ENCODE measurements around the gene VWC2L.

VWC2L gene

GRCh38 chr2:214579035-214579434, 168.2 kb downstream of the VWC2L start:
- DNase-seq (ENCODE audit: low read depth in 2 of 3, low spot score in 1 of 3), result no peak

GRCh38 chr2:214587442-214587841, 176.6 kb downstream of the VWC2L start:
- DNase-seq (ENCODE audit: low read depth in 2 of 3, low spot score in 1 of 3), result no peak

- DNase-seq (ENCODE audit: low read depth in 2 of 3, low spot score in 1 of 3), result no peak
Measured at GRCh38 chr2:214591366-214591765, 180.5 kb downstream of the VWC2L start.

- DNase-seq (ENCODE audit: low read depth in 2 of 3, low spot score in 1 of 3), result no peak
Measured at GRCh38 chr2:214592011-214592410, 181.2 kb downstream of the VWC2L start.

- DNase-seq (ENCODE audit: low read depth in 2 of 3, low spot score in 1 of 3), result no peak
Measured at GRCh38 chr2:214593727-214594126, 182.9 kb downstream of the VWC2L start.

- DNase-seq (ENCODE audit: low read depth in 2 of 3, low spot score in 1 of 3), result no peak
Measured at GRCh38 chr2:214601852-214602633, 191.2 kb downstream of the VWC2L start.

GRCh38 chr2:214604861-214605260, 194.0 kb downstream of the VWC2L start:
- no peak for DNase-seq (ENCODE audit: low read depth in 2 of 3, low spot score in 1 of 3)

GRCh38 chr2:214607051-214607450, 196.2 kb downstream of the VWC2L start:
- no peak for DNase-seq (ENCODE audit: low read depth in 2 of 3, low spot score in 1 of 3)

GRCh38 chr2:214611015-214611414, 200.2 kb downstream of the VWC2L start:
- DNase-seq (ENCODE audit: low read depth in 2 of 3, low spot score in 1 of 3), result no peak

GRCh38 chr2:214624166-214624760, 213.4 kb downstream of the VWC2L start:
- no peak for DNase-seq (ENCODE audit: low read depth in 2 of 3, low spot score in 1 of 3)

GRCh38 chr2:214628091-214628490, 217.2 kb downstream of the VWC2L start:
- DNase-seq (ENCODE audit: low read depth in 2 of 3, low spot score in 1 of 3), result no peak

Data from stimulated activated CD4-positive, alpha-beta T cell treated with anti-CD3 and anti-CD28 coated beads, Interleukin-12 subunit alpha, Interleukin-12 subunit beta, amount 100 ng/mL, for 48 hours (primary cell).